SK-N-SH (cell line): ENCODE data around the gene KLHL25. TPM values are rescaled to one million over a fixed set of nuclear protein-coding genes. Genes with fewer than 3 reads are reported as not detected.

Experiments
- CTCF ChIA-PET: fragments of 300-600, 350-600 bp; formaldehyde crosslinking; extraction: SDS; loops from one replicate; lab custom pipeline; 2021; lab: Yijun Ruan, JAX
- POLR2A ChIA-PET: fragments of 350-600 bp; sonication (Branson Sonifier 250); formaldehyde crosslinking; extraction: SDS; loops from one replicate; lab custom pipeline; 2020; ENCODE audit warnings: antibody characterized with exemption, inconsistent platforms; lab: Yijun Ruan, JAX
- DNase-seq: peaks from one replicate; pipeline ENCODE4 v3.0.0; 2012
- H2AFZ ChIP-seq: fragments of 200-600 bp; sonication (generic); 2 replicates; pipeline ENCODE4 v1.8.1; 2016; ENCODE audit warnings: antibody characterized with exemption, mild to moderate bottlenecking, low read depth
- H3F3A ChIP-seq: fragments of 200-600 bp; sonication (generic); replicated peaks from 2 replicates; pipeline ENCODE3; 2016; ENCODE audit warnings: antibody characterized with exemption, mild to moderate bottlenecking; ENCODE audit not compliant: insufficient read depth
- H3K27ac ChIP-seq, 2 experiments: fragments of 200-500 bp in 1 of 2; fragments of 200-600 bp in 1 of 2; sonication (Bioruptor generic) in 1 of 2; sonication (generic), shearing (Covaris generic) in 1 of 2; 2 replicates each; pipeline versions ENCODE4 v1.5.1 to v1.6.1; 2014 to 2016; ENCODE audit warnings: low read depth in 2 of 2, inconsistent platforms in 1 of 2, low read length in 1 of 2, mild to moderate bottlenecking in 1 of 2, mixed read lengths in 1 of 2
- H3K27me3 ChIP-seq: fragments of 200-600 bp; sonication (generic), shearing (Covaris generic); 2 replicates; pipeline ENCODE4 v1.6.1; 2016; ENCODE audit warnings: mixed run types; ENCODE audit not compliant: insufficient read depth
- H3K36me3 ChIP-seq, 2 experiments: fragments of 200-500 bp in 1 of 2; fragments of 200-600 bp in 1 of 2; sonication (Bioruptor generic) in 1 of 2; sonication (generic) in 1 of 2; replicated peaks in 1 of 2; 2 replicates each; pipeline versions ENCODE3 to v1.5.1; 2014 to 2016; ENCODE audit warnings: low read length in 1 of 2, mild to moderate bottlenecking in 1 of 2; ENCODE audit not compliant: insufficient read depth in 2 of 2, control insufficient read depth in 1 of 2
- H3K4me1 ChIP-seq, 2 experiments: fragments of 200-500 bp in 1 of 2; fragments of 200-600 bp in 1 of 2; sonication (Bioruptor generic) in 1 of 2; sonication (generic), shearing (Covaris generic) in 1 of 2; 2 replicates each; pipeline versions ENCODE4 v1.5.1 to v1.6.1; 2014 to 2016; ENCODE audit warnings: low read depth in 1 of 2, low read length in 1 of 2, mixed run types in 1 of 2; ENCODE audit not compliant: insufficient read depth in 2 of 2, control insufficient read depth in 1 of 2
- H3K4me2 ChIP-seq: fragments of 200-600 bp; sonication (generic), shearing (Covaris generic); 2 replicates; pipeline ENCODE4 v1.6.1; 2017; ENCODE audit warnings: mixed run types
- H3K4me3 ChIP-seq, 2 experiments: fragments of 200-500 bp in 1 of 2; fragments of 200-600 bp in 1 of 2; sonication (Bioruptor generic) in 1 of 2; sonication (generic), shearing (Covaris generic) in 1 of 2; 2 replicates each; pipeline versions ENCODE4 v1.5.1 to v1.8.1; 2014 to 2016; ENCODE audit warnings: low read depth in 2 of 2, inconsistent platforms in 1 of 2, low read length in 1 of 2, mild to moderate bottlenecking in 1 of 2, mixed read lengths in 1 of 2, moderate library complexity in 1 of 2
- H3K79me2 ChIP-seq: fragments of 200-600 bp; sonication (generic); 2 replicates; pipeline ENCODE4 v1.8.1; 2017; ENCODE audit warnings: mild to moderate bottlenecking; ENCODE audit not compliant: insufficient read depth
- H3K9ac ChIP-seq: fragments of 200-600 bp; sonication (generic); 2 replicates; pipeline ENCODE4 v1.6.1; 2017; ENCODE audit warnings: mixed run types
- H3K9me2 ChIP-seq: fragments of 200-600 bp; sonication (generic); 2 replicates; pipeline ENCODE4 v1.6.1; 2017; ENCODE audit warnings: mixed run types
- H3K9me3 ChIP-seq: fragments of 200-600 bp; sonication (generic); 2 replicates; pipeline ENCODE4 v1.6.1; 2017; ENCODE audit warnings: mixed run types, mild to moderate bottlenecking, moderate library complexity
- H4K20me1 ChIP-seq: fragments of 200-600 bp; sonication (generic); 2 replicates; pipeline ENCODE4 v1.6.1; 2017; ENCODE audit warnings: mild to moderate bottlenecking, mixed run types; ENCODE audit not compliant: insufficient read depth
- CHD2 ChIP-seq: fragments of 150-350 bp; IDR thresholded peaks from 2 replicates; pipeline ENCODE4 v1.6.1; 2018; ENCODE audit warnings: low read length; ENCODE audit not compliant: partially characterized antibody
- ELF1 ChIP-seq: IDR thresholded peaks from 2 replicates; pipeline ENCODE4 v1.4.0; 2012
- EP300 ChIP-seq, 2 experiments: IDR thresholded peaks; 2 replicates each; pipeline versions ENCODE4 v1.4.0 to v1.6.1; 2012; ENCODE audit warnings: borderline replicate concordance in 1 of 2, low read depth in 1 of 2, low read length in 1 of 2
- EZH2phosphoT487 ChIP-seq: fragments of 200-600 bp; sonication (generic); IDR thresholded peaks from 2 replicates; pipeline ENCODE4 v1.6.1; 2017; ENCODE audit warnings: low read depth, mixed run types, mild to moderate bottlenecking, antibody characterized with exemption, moderate library complexity, borderline replicate concordance
- FOSL2 ChIP-seq: IDR thresholded peaks from 2 replicates; pipeline ENCODE4 v1.4.0; 2012; ENCODE audit warnings: low read depth, mild to moderate bottlenecking, moderate library complexity, borderline replicate concordance
- FOXJ3 ChIP-seq: sonication (generic); formaldehyde crosslinking; IDR thresholded peaks from 2 replicates; pipeline ENCODE4 v1.5.1; 2020; ENCODE audit warnings: mild to moderate bottlenecking, missing genetic modification reagents
- FOXM1 ChIP-seq: IDR thresholded peaks from 2 replicates; pipeline ENCODE4 v1.4.0; 2012; ENCODE audit warnings: low read depth, mild to moderate bottlenecking
- GATA2 ChIP-seq: sonication (generic); formaldehyde crosslinking; IDR thresholded peaks from 2 replicates; pipeline ENCODE4 v1.5.0; 2020; ENCODE audit warnings: mild to moderate bottlenecking, missing genetic modification reagents
- JUND ChIP-seq: IDR thresholded peaks from 2 replicates; pipeline ENCODE4 v1.4.0; 2012
- MEF2A ChIP-seq: IDR thresholded peaks from 2 replicates; pipeline ENCODE4 v1.4.0; 2012; ENCODE audit warnings: low read depth, borderline replicate concordance
- MXI1 ChIP-seq: IDR thresholded peaks from 2 replicates; pipeline ENCODE4 v1.6.1; 2012; ENCODE audit warnings: mild to moderate bottlenecking, low read depth, low read length, improper control_type of control experiment
- PBX3 ChIP-seq: IDR thresholded peaks from 2 replicates; pipeline ENCODE4; 2012
- RCOR1 ChIP-seq: fragments of 150-350 bp; IDR thresholded peaks from 2 replicates; pipeline ENCODE4 v1.6.1; 2017; ENCODE audit warnings: antibody characterized with exemption, low read length
- RFX5 ChIP-seq: IDR thresholded peaks from 2 replicates; pipeline ENCODE4 v1.6.1; 2012; ENCODE audit warnings: mild to moderate bottlenecking, improper control_type of control experiment, low read length
- SIN3A ChIP-seq: IDR thresholded peaks from 2 replicates; pipeline ENCODE4 v1.6.1; 2012; ENCODE audit warnings: low read depth, mild to moderate bottlenecking, low read length, moderate library complexity, borderline replicate concordance
- TAF1 ChIP-seq: IDR thresholded peaks from 2 replicates; pipeline ENCODE4 v1.6.1; 2012; ENCODE audit warnings: low read depth, mild to moderate bottlenecking, low read length, moderate library complexity, borderline replicate concordance
- USF1 ChIP-seq: IDR thresholded peaks from 2 replicates; pipeline ENCODE4 v1.4.0; 2012; ENCODE audit warnings: low read depth, borderline replicate concordance
- YY1 ChIP-seq: IDR thresholded peaks from 2 replicates; pipeline ENCODE4 v1.4.0; 2012; ENCODE audit warnings: low read depth, mild to moderate bottlenecking
- WGBS: methylation state at CpG from one replicate; pipeline ENCODE4 v1.1.6; 2017; ENCODE audit warnings: low lambda C conversion rate; 5-methylcytosine and 5-hydroxymethylcytosine counted together
- polyA plus RNA-seq, 3 experiments: library from polyadenylated mRNA; depleted of rRNA; stranded (reverse); fragments of >200 nt; gene quantifications; 2 replicates each; pipeline ENCODE4 v1.2.3, GENCODE V29; 2012
- TF ChIP-seq, protein P1 (sequence below): fragments of 150-350 bp; IDR thresholded peaks from 2 replicates; pipeline ENCODE4 v1.6.1; 2017; ENCODE audit warnings: antibody characterized with exemption, low read length, low read depth, borderline replicate concordance
- TF ChIP-seq, protein P2 (sequence below): IDR thresholded peaks from 2 replicates; pipeline ENCODE4 v1.4.0; 2012; ENCODE audit warnings: low read depth, borderline replicate concordance
- TF ChIP-seq, protein P3 (sequence below): IDR thresholded peaks from 2 replicates; pipeline ENCODE4 v1.4.0; 2012; ENCODE audit warnings: low read depth

The KLHL25 gene
- polyA plus RNA-seq, 1 of the 3 experiments (the other 2 are of a cell fraction): 4.5 TPM

DNA sequence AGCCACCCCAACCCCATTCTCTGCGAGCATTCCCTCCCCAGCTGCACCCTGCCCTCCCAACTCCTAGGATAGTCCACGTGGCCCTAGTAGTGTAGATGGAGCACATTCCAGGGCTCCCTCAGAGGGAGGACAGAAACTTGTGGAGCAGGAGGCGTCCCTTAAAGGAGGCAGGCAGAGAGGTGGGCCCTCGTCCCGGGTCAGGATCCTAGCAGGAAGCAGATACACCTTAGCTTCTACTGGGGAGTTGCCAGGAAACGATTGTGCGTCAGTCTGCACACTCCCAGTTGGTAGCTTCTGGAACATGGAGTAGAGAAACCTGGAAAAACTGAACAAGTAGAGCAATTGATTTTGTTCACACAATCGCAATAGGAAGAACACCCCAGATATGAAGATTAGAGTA is 43.9 kb upstream of the KLHL25 start (continued):
- TF ChIP-seq, protein P1, sequence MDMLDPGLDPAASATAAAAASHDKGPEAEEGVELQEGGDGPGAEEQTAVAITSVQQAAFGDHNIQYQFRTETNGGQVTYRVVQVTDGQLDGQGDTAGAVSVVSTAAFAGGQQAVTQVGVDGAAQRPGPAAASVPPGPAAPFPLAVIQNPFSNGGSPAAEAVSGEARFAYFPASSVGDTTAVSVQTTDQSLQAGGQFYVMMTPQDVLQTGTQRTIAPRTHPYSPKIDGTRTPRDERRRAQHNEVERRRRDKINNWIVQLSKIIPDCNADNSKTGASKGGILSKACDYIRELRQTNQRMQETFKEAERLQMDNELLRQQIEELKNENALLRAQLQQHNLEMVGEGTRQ: no peak
- TF ChIP-seq, protein P2, sequence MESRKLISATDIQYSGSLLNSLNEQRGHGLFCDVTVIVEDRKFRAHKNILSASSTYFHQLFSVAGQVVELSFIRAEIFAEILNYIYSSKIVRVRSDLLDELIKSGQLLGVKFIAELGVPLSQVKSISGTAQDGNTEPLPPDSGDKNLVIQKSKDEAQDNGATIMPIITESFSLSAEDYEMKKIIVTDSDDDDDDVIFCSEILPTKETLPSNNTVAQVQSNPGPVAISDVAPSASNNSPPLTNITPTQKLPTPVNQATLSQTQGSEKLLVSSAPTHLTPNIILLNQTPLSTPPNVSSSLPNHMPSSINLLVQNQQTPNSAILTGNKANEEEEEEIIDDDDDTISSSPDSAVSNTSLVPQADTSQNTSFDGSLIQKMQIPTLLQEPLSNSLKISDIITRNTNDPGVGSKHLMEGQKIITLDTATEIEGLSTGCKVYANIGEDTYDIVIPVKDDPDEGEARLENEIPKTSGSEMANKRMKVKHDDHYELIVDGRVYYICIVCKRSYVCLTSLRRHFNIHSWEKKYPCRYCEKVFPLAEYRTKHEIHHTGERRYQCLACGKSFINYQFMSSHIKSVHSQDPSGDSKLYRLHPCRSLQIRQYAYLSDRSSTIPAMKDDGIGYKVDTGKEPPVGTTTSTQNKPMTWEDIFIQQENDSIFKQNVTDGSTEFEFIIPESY: no peak
- no peak for TF ChIP-seq FOXM1
- no peak for TF ChIP-seq PBX3

GRCh38 chr15:85837881-85838280 is 43.2 kb upstream of the KLHL25 start:
- H3K9ac ChIP-seq: no peak overlapping the region
- H3K79me2 ChIP-seq: no peaks in the 10 kb centered on the region
- no peak overlapping the region for H3K4me2 ChIP-seq
- CTCF ChIA-PET: interaction anchor here (1.3 to 17.1 kb wide), 2 partner anchors 10 to 108 kb away, joined by 3 to 201 read pairs; no protein-coding TSS in a partner anchor
- H3K27ac ChIP-seq: no peak overlapping the region
- H2AFZ ChIP-seq: no peak overlapping the region
- POLR2A ChIA-PET: no interaction called here
- H3K4me1 ChIP-seq: peaks cover 0 to 5% of the 10 kb centered on the region in 2 experiments; a peak in 1 of 4 replicates
- no peaks in the 10 kb centered on the region for H3K9me2 ChIP-seq
- no peaks in the 10 kb centered on the region for H3K9me3 ChIP-seq
- H3K36me3 ChIP-seq: no peaks in the 10 kb centered on the region
- no peak overlapping the region for H3K4me3 ChIP-seq
- H3F3A ChIP-seq: no peaks in the 10 kb centered on the region
- WGBS: 61% methylated on average over 2 of the region's 2 CpGs
- TF ChIP-seq, protein P3, sequence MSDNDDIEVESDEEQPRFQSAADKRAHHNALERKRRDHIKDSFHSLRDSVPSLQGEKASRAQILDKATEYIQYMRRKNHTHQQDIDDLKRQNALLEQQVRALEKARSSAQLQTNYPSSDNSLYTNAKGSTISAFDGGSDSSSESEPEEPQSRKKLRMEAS: no peak
- TF ChIP-seq RCOR1 (no peak), ELF1 (no peak), EZH2phosphoT487 (no peak), FOXJ3 (CRISPR knock-in tag) (no peak), FOSL2 (no peak), FOXM1 (no peak), JUND (no peak), RFX5 (no peak), CHD2 (no peak), SIN3A (no peak), YY1 (no peak), MEF2A (no peak), GATA2 (CRISPR knock-in tag) (no peak), TAF1 (no peak), EP300 (IDR thresholded peaks at IDR 0.05; ENCODE audit: borderline replicate concordance in 1 of 2, low read depth in 1 of 2, low read length in 1 of 2) (no peak), USF1 (no peak), MXI1 (no peak)
- TF ChIP-seq, protein P1: no peak
- TF ChIP-seq, protein P2: no peak
- H4K20me1 ChIP-seq: no peaks in the 10 kb centered on the region
- no peak for DNase-seq
- no peaks in the 10 kb centered on the region; the same call in 1 of the 2 replicates for H3K27me3 ChIP-seq
